ENCODE results near the gene TUBGCP2. TPM values are rescaled to one million over a fixed set of nuclear protein-coding genes. Genes with fewer than 3 reads are reported as not detected.

Gene TUBGCP2
- total and polyA plus RNA-seq, 9 of the 15 experiments (the other 6 are each of a cell fraction or from before 2014, with no cell fraction given), result 4.3 to 56.6 (median 28.4) TPM

GRCh38 chr10:133308421-133309099, at the start of gene TUBGCP2, which contains the start of gene ZNF511 (continued):
- TF ChIP-seq ZNF263 (CRISPR knock-in tag; IDR thresholded peaks at IDR 0.05; ENCODE audit: borderline replicate concordance) (peak; percentile 39; the same call in 1 of the 2 replicates), E2F1 (CRISPR knock-in tag; IDR thresholded peaks at IDR 0.05) (peak; percentile 73), SIN3B (IDR thresholded peaks at IDR 0.05; ENCODE audit: low read depth) (peak; percentile 87), CCNT2 (IDR thresholded peaks at IDR 0.05; ENCODE audit: borderline replicate concordance, extremely low read depth, insufficient read length, low read depth, low read length) (peak; percentile 77), PHF20 (IDR thresholded peaks at IDR 0.05; ENCODE audit: partially characterized antibody) (no peak), U2AF1 (optimal IDR thresholded peaks at IDR 0.05; ENCODE audit: low read depth, low read length) (no peak), NFATC3 (IDR thresholded peaks at IDR 0.05) (no peak), ZFX (CRISPR knock-in tag; IDR thresholded peaks at IDR 0.05) (peak; percentile 79), CBX1 (IDR thresholded peaks at IDR 0.05; ENCODE audit: low read depth) (peak; percentile 19; the same call in 1 of the 2 replicates), NFXL1 (CRISPR knock-in tag; IDR thresholded peaks at IDR 0.05) (no peak), ATF2 (CRISPR knock-in tag; IDR thresholded peaks at IDR 0.05) (peak; percentile 58; the same call in 1 of the 2 replicates), GABPA (tag; conservative IDR thresholded peaks at IDR 0.05; ENCODE audit: low read depth) (peak; percentile 97), YY1 (IDR thresholded peaks at IDR 0.05; ENCODE audit: borderline replicate concordance in 1 of 3, control insufficient read depth in 1 of 3, extremely low read depth in 1 of 3, insufficient read depth in 3 of 3, insufficient read length in 1 of 3, insufficient replicate concordance in 2 of 3, low read depth in 1 of 3, low read length in 2 of 3) (peak in 2 of 3 experiments; percentile 63 to 66), MED1 (CRISPR knock-in tag; IDR thresholded peaks at IDR 0.05; ENCODE audit: borderline replicate concordance) (peak; percentile 79; the same call in 1 of the 2 replicates), XRCC5 (IDR thresholded peaks at IDR 0.05; ENCODE audit: low read depth, low read length) (no peak), HNRNPLL (IDR thresholded peaks at IDR 0.05; ENCODE audit: low read depth, low read length, poor library complexity, severe bottlenecking) (no peak), RB1 (IDR thresholded peaks at IDR 0.05; ENCODE audit: low read depth) (peak; percentile 37; the same call in 1 of the 2 replicates), CREM (IDR thresholded peaks at IDR 0.05; ENCODE audit: low read depth) (peak; percentile 93)
- TF ChIP-seq, protein P1, sequence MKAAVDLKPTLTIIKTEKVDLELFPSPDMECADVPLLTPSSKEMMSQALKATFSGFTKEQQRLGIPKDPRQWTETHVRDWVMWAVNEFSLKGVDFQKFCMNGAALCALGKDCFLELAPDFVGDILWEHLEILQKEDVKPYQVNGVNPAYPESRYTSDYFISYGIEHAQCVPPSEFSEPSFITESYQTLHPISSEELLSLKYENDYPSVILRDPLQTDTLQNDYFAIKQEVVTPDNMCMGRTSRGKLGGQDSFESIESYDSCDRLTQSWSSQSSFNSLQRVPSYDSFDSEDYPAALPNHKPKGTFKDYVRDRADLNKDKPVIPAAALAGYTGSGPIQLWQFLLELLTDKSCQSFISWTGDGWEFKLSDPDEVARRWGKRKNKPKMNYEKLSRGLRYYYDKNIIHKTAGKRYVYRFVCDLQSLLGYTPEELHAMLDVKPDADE (conservative IDR thresholded peaks at IDR 0.05; ENCODE audit: control insufficient read depth, low read depth, low read length), result peak; percentile 92
